ENCODE data around the gene PSMD6.
A peak's percentile ranks its signal among the peaks of the same experiment; 100 is the strongest.

PSMD6 gene

DNA sequence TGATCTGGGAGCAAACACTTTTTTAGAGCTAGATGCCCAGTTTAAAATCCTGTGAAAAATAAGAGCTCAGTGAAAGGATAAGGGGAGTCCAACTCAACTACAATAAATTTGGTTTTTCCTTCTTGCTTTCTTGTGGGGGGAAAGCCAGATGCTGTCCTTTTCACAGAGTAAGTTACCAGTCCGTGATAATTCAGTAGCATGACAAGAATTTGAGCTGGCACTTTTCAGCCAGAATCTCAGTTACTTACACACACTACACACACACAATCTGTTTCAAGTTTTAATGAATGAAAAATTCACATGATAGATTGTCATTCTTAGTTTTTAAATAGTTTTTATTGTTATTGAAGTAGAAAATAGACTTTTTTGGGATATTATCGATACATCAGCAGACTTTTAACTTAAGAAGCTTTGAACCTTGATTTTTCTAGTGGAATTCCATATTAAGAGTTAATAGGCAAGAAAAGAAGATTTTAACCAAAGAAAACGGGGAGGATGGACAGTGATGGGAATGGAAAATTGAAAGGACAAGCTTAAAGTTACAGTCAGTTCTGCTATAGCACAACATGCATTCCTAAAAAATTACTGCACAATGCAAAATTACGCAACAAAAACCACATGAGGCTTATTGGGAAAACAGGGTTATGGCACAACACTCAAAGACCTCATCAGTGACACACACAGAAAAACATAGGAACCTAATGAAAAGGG is 47.0 kb downstream of the PSMD6 start:
- Histone ChIP-seq H3K4me1 (ENCODE audit: control insufficient read depth in 1 of 2, insufficient read depth in 1 of 2, low read depth in 1 of 2, low read length in 1 of 2) (peaks cover 57 to 72% of the 10 kb centered on the region in 2 experiments), H3K27me3 (no peaks in the 10 kb centered on the region), H3K36me3 (peaks cover 25% of the 10 kb centered on the region), H3K9me3 (no peaks in the 10 kb centered on the region), H3K4me3 (ENCODE audit: low read depth in 1 of 2, low read length in 1 of 2) (peak overlapping the region; percentile 24 to 31), H3K27ac (peak overlapping the region; percentile 90)
- TF ChIP-seq, protein P1, sequence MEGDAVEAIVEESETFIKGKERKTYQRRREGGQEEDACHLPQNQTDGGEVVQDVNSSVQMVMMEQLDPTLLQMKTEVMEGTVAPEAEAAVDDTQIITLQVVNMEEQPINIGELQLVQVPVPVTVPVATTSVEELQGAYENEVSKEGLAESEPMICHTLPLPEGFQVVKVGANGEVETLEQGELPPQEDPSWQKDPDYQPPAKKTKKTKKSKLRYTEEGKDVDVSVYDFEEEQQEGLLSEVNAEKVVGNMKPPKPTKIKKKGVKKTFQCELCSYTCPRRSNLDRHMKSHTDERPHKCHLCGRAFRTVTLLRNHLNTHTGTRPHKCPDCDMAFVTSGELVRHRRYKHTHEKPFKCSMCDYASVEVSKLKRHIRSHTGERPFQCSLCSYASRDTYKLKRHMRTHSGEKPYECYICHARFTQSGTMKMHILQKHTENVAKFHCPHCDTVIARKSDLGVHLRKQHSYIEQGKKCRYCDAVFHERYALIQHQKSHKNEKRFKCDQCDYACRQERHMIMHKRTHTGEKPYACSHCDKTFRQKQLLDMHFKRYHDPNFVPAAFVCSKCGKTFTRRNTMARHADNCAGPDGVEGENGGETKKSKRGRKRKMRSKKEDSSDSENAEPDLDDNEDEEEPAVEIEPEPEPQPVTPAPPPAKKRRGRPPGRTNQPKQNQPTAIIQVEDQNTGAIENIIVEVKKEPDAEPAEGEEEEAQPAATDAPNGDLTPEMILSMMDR (IDR thresholded peaks at IDR 0.05) = no peak

GRCh38 chr3:63975723-63976122 is 47.6 kb downstream of the PSMD6 start:
- peaks cover 19% of the 10 kb centered on the region for H3K36me3 ChIP-seq
- H3K27ac ChIP-seq = peak overlapping the region; percentile 90
- no peaks in the 10 kb centered on the region for H3K27me3 ChIP-seq
- no peaks in the 10 kb centered on the region for H3K9me3 ChIP-seq
- TF ChIP-seq, protein P1 (IDR thresholded peaks at IDR 0.05) = no peak
- H3K4me3 ChIP-seq (ENCODE audit: low read depth in 1 of 2, low read length in 1 of 2) = peak overlapping the region in 1 of 2 experiments; percentile 31
- H3K4me1 ChIP-seq (ENCODE audit: control insufficient read depth in 1 of 2, insufficient read depth in 1 of 2, low read depth in 1 of 2, low read length in 1 of 2) = peaks cover 63 to 75% of the 10 kb centered on the region in 2 experiments

- peaks cover 9% of the 10 kb centered on the region for H3K36me3 ChIP-seq
- TF ChIP-seq, protein P1 (IDR thresholded peaks at IDR 0.05) = no peak
- H3K9me3 ChIP-seq = no peaks in the 10 kb centered on the region
- H3K4me3 ChIP-seq (ENCODE audit: low read depth in 1 of 2, low read length in 1 of 2) = no peak overlapping the region
- H3K27me3 ChIP-seq = no peaks in the 10 kb centered on the region
- peak overlapping the region; percentile 90 for H3K27ac ChIP-seq
- peaks cover 70 to 81% of the 10 kb centered on the region in 2 experiments for H3K4me1 ChIP-seq (ENCODE audit: control insufficient read depth in 1 of 2, insufficient read depth in 1 of 2, low read depth in 1 of 2, low read length in 1 of 2)
Observed at GRCh38 chr3:63974451-63974850, 48.8 kb downstream of the PSMD6 start.

DNA sequence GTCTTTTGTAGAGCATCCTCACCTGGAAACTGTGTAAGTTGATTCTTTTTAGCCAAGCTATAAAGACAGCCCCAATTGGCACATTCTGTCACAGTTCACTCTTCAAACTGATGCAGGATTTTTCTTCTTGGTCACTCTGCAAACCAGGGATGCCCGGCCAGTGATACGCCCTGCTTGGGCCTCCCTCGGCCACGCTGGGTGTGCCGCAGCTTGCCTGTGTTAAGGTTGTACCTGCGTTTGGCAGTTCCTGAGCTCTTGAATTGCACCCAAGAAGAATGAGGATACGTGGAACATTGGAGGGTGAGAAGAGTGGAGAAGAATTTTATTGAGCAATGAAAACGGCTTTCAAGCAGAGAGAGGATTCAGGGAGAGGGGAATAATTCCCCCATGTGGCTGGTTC is 49.9 kb downstream of the PSMD6 start:
- Histone ChIP-seq H3K27me3 (no peaks in the 10 kb centered on the region), H3K4me3 (ENCODE audit: low read depth in 1 of 2, low read length in 1 of 2) (no peak overlapping the region), H3K36me3 (peaks cover 9% of the 10 kb centered on the region), H3K27ac (no peak overlapping the region), H3K9me3 (no peaks in the 10 kb centered on the region), H3K4me1 (ENCODE audit: control insufficient read depth in 1 of 2, insufficient read depth in 1 of 2, low read depth in 1 of 2, low read length in 1 of 2) (peaks cover 70 to 81% of the 10 kb centered on the region in 2 experiments)
- TF ChIP-seq, protein P1 (IDR thresholded peaks at IDR 0.05) = no peak

DNA sequence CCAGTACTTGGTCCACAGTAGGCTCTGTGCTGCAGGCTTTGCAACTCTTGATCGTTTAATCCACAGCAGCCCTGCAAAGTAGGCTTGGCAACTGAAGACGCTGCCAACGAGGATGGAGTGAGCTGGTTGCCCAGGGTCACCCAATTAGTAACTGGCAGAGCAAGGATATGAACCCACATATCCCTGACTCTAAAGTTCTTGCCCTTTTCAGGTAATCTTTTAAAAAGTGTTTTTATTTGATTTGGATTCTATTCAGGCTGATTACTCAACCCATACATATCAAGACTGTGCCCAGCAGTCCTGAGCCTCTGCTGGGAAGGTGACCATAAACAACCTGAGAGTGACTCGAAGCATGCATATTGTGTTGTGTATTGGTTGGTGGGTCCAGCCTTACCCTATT is 50.3 kb downstream of the PSMD6 start:
- Histone ChIP-seq H3K27me3 (no peaks in the 10 kb centered on the region), H3K4me1 (ENCODE audit: control insufficient read depth in 1 of 2, insufficient read depth in 1 of 2, low read depth in 1 of 2, low read length in 1 of 2) (peaks cover 70 to 81% of the 10 kb centered on the region in 2 experiments), H3K27ac (no peak overlapping the region), H3K36me3 (peaks cover 9% of the 10 kb centered on the region), H3K9me3 (no peaks in the 10 kb centered on the region), H3K4me3 (ENCODE audit: low read depth in 1 of 2, low read length in 1 of 2) (no peak overlapping the region)
- TF ChIP-seq, protein P1 (IDR thresholded peaks at IDR 0.05) = no peak
